Activated CD4-positive, alpha-beta T cell treated with anti-CD3 and anti-CD28 coated beads for 1 hour (primary cell): ENCODE measurements around the gene CR1L.
"Not testable (repeated sequence)": the region's sequence is repeated elsewhere in the genome, so short reads cannot be mapped to it uniquely, and the experiment has no call there.

ENCODE experiments used
- DNase-seq: peaks from one replicate; pipeline ENCODE4 v3.0.0-alpha.2; 2020

The CR1L gene

GRCh38 chr1:207646944-207647579 is 2.1 kb downstream of the CR1L start:
- DNase-seq: no peak

GRCh38 chr1:207647671-207648333 is 2.9 kb downstream of the CR1L start:
- DNase-seq: no peak

GRCh38 chr1:207648334-207649209 is 3.6 kb downstream of the CR1L start:
- no peak for DNase-seq

GRCh38 chr1:207649210-207649753 is 4.3 kb downstream of the CR1L start:
- DNase-seq: no peak

GRCh38 chr1:207649865-207650580 is 5.1 kb downstream of the CR1L start:
- no peak for DNase-seq

- no peak for DNase-seq
Observed at GRCh38 chr1:207651583-207651982, 6.7 kb downstream of the CR1L start.

GRCh38 chr1:207654320-207654719 is 9.4 kb downstream of the CR1L start:
- DNase-seq: no peak

GRCh38 chr1:207658408-207658807 is 13.5 kb downstream of the CR1L start:
- DNase-seq: no peak

- DNase-seq: no peak
Observed at GRCh38 chr1:207658904-207659485, 14.1 kb downstream of the CR1L start.

GRCh38 chr1:207659545-207660153 is 14.7 kb downstream of the CR1L start:
- DNase-seq: no peak

GRCh38 chr1:207661420-207661819 is 16.5 kb downstream of the CR1L start:
- DNase-seq: not testable (repeated sequence)

- no peak for DNase-seq
Observed at GRCh38 chr1:207666342-207666741, 21.4 kb downstream of the CR1L start.

GRCh38 chr1:207669528-207670009 is 24.6 kb downstream of the CR1L start:
- no peak for DNase-seq

GRCh38 chr1:207670192-207670591 is 25.3 kb downstream of the CR1L start:
- DNase-seq: no peak

- no peak for DNase-seq
Observed at GRCh38 chr1:207670997-207671396, 26.1 kb downstream of the CR1L start.

GRCh38 chr1:207672522-207673130 is 27.7 kb downstream of the CR1L start:
- DNase-seq: no peak

GRCh38 chr1:207673399-207673798 is 28.5 kb downstream of the CR1L start:
- no peak for DNase-seq

- DNase-seq: no peak
Observed at GRCh38 chr1:207676153-207676552, 31.2 kb downstream of the CR1L start.

GRCh38 chr1:207680590-207681388 is 35.9 kb downstream of the CR1L start:
- DNase-seq: not testable (repeated sequence)

- not testable (repeated sequence) for DNase-seq
Observed at GRCh38 chr1:207682872-207683434, 38.0 kb downstream of the CR1L start.
